ENCODE measurements around the gene TCF19.

DNA sequence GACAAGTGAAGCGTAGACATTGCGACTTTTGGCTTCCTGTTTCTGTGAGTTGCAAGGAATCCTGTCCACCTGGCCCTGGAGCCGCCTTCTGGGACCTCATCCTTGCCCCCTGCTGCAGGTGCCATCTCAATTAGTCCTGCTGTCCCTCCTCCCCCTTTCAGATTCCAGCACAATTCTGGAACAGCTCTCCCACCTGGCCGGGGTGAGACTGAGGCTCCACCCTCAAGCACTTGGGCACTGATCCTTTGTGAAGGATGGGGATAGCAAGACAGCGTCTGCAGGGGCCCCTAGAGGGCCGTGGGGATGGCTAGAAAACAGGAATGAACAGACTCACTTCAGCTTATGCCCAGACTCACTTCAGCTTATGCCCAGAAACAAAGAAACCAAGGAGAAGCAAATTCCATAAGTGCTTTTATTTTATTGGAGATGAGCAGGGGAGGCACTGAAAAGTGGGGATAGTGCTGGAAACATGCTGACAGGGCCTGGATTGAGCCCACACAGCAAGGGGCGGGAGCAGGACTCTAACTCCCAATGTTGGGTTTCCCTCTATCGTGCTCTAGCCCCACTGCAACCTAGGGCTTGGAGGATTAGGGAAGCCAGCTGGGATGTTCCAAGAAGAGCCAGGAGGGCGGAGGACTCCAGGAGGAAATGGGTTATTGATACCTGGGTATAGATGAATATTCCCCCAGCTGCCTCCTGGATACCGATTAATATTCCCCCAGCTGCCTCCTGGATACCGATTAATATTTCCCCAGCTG, 47.4 kb upstream of the TCF19 start:
- no peak for TF ChIP-seq CTCF (IDR thresholded peaks at IDR 0.05)
- TF ChIP-seq POLR2AphosphoS5 (IDR thresholded peaks at IDR 0.05), result no peak
- no peak for TF ChIP-seq POLR2A (IDR thresholded peaks at IDR 0.05)
